Thyroid gland (tissue), 4 donors: ENCODE results near the gene SLC1A5.

Source experiments
- CTCF ChIP-seq, 6 experiments: fragments of 200-600 bp in 3 of 6; fragments of 450-650 bp in 3 of 6; sonication (generic) in 3 of 6; IDR thresholded peaks; one replicate each; pipeline ENCODE4 v1.5.1; 2016 to 2019; ENCODE audit warnings: antibody characterized with exemption in 6 of 6, mild to moderate bottlenecking in 2 of 6, inconsistent platforms in 1 of 6, moderate library complexity in 1 of 6
- POLR2A ChIP-seq, 2 donors: fragments of 450-650 bp; IDR thresholded peaks; one replicate each; pipeline ENCODE4 v1.6.1; 2017; ENCODE audit warnings: antibody characterized with exemption in 2 of 2, mild to moderate bottlenecking in 2 of 2, moderate library complexity in 1 of 2

DNA sequence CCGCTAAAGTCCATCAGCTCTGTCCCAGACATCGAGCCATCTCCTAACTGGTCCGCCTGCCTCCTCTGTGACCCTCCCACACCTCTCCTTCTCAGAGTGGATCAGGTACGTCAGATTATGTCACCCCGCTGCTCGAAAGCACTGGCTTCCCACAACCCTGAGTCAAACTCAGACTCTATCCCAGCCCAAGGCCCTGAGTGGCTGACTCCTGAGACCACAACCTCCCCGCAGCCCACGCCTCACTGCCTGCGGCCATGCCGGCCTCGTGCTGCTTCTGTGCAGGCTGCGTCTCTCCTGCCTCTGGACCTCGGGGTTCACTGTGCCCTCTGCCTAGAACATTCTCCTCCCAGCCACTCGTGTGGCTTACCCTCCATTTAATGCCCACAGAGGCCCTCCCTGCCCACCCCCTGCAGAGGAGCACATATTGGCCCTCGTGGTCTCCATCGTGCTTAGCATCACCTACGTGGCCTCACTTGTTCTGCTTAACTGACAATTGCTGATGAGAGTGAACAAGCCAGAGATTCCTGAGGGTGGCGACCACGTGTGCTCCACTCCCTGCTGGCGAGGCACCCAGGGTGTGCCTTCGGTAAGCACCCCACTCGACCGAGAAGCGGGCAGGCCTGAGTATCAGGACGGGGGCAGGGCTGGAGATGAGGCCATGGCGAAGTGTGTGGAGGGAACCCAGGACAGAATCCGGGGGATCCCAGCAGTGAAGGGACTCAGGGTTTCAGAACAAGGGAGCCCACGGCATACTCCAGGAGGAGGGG, 56.0 kb downstream of the SLC1A5 start:
- TF ChIP-seq POLR2A (IDR thresholded peaks at IDR 0.05) (no peak), CTCF (IDR thresholded peaks at IDR 0.05) (no peak)
